BJ (cell line): Measurements from ENCODE around the gene CMTM8. TPM values are rescaled to one million over a fixed set of nuclear protein-coding genes. Genes with fewer than 3 reads are reported as not detected.

ENCODE experiments used
- CTCF ChIA-PET: fragments of 350-600 bp; formaldehyde crosslinking; extraction: SDS; loops from one replicate; lab custom pipeline; 2021; ENCODE audit warnings: antibody characterized with exemption, inconsistent platforms; lab: Yijun Ruan, JAX
- POLR2A ChIA-PET: fragments of 300-600 bp; sonication (Branson Sonifier 250); formaldehyde crosslinking; extraction: SDS; loops from one replicate; lab custom pipeline; 2021; ENCODE audit warnings: antibody characterized with exemption; lab: Charles Lee
- DNase-seq: peaks from one replicate; pipeline ENCODE4 v3.0.0-alpha.2; 2011; ENCODE audit warnings: low read depth
- H3K27me3 ChIP-seq: 2 replicates; pipeline ENCODE4 v1.6.0; 2011; ENCODE audit warnings: low read length; ENCODE audit not compliant: control insufficient read depth, insufficient read depth
- H3K36me3 ChIP-seq: 2 replicates; pipeline ENCODE4 v1.5.1; 2011; ENCODE audit warnings: low read length; ENCODE audit not compliant: control insufficient read depth, insufficient read depth
- H3K4me3 ChIP-seq: 2 replicates; pipeline ENCODE4 v1.5.1; 2011; ENCODE audit warnings: low read depth, mild to moderate bottlenecking, control low read depth, low read length
- polyA plus RNA-seq: library from polyadenylated mRNA; depleted of rRNA; stranded (reverse); fragments of >200 nt; gene quantifications from 2 replicates; pipeline ENCODE4 v1.2.3, GENCODE V29; 2011
- TF ChIP-seq, protein P1 (sequence below): IDR thresholded peaks from 2 replicates; pipeline ENCODE4 v1.5.1; 2011; ENCODE audit warnings: low read depth, mild to moderate bottlenecking, control low read depth, inconsistent platforms, low read length, moderate library complexity; ENCODE audit not compliant: insufficient read depth

The CMTM8 gene
- polyA plus RNA-seq, 1 experiment, result 0.39 TPM

DNA sequence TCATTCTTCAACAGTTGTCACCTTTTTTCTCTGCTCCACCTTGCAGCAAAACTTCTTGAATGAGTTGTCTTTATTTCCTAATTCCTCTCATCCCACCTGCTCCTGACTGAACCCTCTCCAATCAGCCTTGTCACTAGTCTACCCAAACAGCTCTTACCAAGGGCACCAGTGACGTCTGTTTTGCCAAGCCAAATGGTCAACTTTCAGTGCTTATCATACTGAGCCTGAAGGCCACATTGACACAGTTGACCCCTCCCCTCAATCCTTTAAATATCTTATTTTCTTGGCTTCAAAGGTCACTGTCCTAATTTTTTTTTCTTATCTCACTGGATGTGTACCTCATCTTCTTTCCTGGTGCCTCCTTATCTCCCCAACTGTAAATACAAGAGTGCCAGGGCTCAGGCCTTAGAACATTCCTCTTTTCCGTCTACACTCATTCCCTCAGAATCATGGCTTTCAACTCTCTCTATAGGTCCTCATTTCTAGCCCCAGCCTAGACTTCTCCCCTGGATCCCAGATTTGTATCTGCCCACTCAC is 43.2 kb downstream of the CMTM8 start:
- no peak for DNase-seq
- CTCF ChIA-PET, result no interaction called here
- TF ChIP-seq, protein P1, sequence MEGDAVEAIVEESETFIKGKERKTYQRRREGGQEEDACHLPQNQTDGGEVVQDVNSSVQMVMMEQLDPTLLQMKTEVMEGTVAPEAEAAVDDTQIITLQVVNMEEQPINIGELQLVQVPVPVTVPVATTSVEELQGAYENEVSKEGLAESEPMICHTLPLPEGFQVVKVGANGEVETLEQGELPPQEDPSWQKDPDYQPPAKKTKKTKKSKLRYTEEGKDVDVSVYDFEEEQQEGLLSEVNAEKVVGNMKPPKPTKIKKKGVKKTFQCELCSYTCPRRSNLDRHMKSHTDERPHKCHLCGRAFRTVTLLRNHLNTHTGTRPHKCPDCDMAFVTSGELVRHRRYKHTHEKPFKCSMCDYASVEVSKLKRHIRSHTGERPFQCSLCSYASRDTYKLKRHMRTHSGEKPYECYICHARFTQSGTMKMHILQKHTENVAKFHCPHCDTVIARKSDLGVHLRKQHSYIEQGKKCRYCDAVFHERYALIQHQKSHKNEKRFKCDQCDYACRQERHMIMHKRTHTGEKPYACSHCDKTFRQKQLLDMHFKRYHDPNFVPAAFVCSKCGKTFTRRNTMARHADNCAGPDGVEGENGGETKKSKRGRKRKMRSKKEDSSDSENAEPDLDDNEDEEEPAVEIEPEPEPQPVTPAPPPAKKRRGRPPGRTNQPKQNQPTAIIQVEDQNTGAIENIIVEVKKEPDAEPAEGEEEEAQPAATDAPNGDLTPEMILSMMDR, result no peak
- Histone ChIP-seq H3K27me3 (peaks cover 6% of the 10 kb centered on the region), H3K36me3 (no peaks in the 10 kb centered on the region), H3K4me3 (no peak overlapping the region)
- POLR2A ChIA-PET, result no interaction called here

DNA sequence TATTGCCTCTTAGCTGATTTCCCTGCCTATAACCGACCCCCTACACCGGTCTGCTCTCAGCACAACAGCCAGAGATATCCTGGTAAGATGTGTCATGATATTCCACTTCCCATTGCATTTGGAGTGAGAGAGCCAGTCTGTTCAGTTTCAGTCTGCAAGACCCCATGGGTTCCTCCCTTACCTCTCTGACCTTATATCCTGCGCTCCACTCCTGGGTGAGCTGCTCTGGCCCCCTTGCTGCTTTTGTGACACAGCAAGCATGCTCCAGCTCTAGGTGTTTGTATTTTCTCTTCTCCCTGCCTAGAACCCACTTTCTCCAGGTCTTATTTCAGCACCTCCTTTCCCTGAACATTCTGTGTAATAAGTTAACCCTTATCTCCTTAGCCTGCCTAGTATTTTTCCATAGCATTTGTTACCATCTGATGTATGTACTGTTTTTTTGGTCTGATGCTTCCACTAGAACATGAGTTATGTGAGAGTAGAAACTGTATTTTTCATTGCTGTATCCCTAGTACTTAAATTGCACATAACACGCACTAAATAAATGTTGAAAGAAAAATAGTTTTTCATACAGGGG is 44.2 kb downstream of the CMTM8 start:
- peaks cover 6% of the 10 kb centered on the region for H3K27me3 ChIP-seq
- TF ChIP-seq, protein P1, result no peak
- ChIA-PET POLR2A (no interaction called here), CTCF (interaction anchor here (1.2 kb wide), 1 partner anchor 116 kb away, joined by 3 read pairs; no protein-coding TSS in a partner anchor)
- H3K36me3 ChIP-seq, result no peaks in the 10 kb centered on the region
- no peak overlapping the region for H3K4me3 ChIP-seq
- DNase-seq, result no peak

DNA sequence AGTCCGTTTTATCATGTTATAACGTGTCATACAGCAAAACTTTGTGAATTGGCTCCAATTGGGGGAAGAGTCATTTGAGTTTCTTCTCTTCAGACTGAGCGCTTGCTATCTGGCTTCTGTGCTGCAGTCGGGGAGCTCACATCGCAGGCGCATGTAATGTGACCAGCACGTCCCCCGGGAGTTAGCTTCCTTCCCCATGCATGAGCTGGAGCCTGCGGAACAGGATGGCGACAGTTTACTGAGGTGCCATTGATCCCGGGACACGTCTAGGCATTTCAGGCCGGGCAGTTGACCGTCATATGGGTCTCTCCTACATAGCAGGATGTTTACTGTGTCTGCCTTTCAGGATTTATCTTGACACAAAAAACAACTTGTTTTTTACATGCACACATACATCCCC is 44.8 kb downstream of the CMTM8 start:
- Histone ChIP-seq H3K4me3 (no peak overlapping the region), H3K27me3 (peaks cover 4% of the 10 kb centered on the region; the same call in 1 of the 2 replicates), H3K36me3 (no peaks in the 10 kb centered on the region)
- ChIA-PET POLR2A (no interaction called here), CTCF (no interaction called here)
- TF ChIP-seq, protein P1, result no peak
- DNase-seq, result no peak

DNA sequence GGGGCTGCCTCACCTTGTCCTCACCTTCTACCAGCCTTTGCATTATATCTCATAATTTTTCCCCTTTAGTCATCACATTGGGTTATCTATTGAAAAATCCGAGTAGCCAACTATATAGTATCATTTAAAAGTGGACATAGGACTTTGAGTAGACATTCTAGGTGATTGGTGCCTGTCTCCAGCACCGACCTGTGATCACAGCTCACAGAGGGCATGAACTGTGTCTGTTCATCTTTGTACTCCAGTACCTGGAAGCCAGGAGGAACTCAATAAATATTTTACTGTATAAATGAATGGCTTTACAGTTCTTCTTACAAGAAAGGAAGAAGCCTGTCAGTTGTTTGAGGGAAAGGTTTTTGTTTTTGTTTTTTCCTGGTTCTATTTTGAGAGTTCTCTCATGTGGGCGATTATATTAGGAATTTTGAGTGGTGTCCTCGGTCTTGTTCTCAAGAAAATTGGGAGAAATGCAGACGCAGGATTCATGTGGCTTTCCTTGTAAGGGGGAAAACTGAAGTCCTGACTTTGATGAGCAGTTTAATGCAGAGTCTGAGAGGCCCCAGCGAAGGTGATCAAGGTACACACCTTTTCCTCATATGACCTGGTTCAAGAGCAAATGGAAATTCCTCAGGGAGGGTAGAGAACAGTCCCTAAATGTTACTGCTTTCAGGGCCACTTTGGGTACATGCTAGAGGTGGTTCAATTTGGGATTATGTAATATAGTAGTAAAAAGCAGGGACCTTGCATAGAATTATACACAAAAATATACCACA is 46.1 kb downstream of the CMTM8 start:
- CTCF ChIA-PET, result no interaction called here
- DNase-seq, result no peak
- POLR2A ChIA-PET, result no interaction called here
- H3K27me3 ChIP-seq, result peaks cover 4% of the 10 kb centered on the region; the same call in 1 of the 2 replicates
- no peaks in the 10 kb centered on the region for H3K36me3 ChIP-seq
- H3K4me3 ChIP-seq, result no peak overlapping the region
- TF ChIP-seq, protein P1, result no peak

DNA sequence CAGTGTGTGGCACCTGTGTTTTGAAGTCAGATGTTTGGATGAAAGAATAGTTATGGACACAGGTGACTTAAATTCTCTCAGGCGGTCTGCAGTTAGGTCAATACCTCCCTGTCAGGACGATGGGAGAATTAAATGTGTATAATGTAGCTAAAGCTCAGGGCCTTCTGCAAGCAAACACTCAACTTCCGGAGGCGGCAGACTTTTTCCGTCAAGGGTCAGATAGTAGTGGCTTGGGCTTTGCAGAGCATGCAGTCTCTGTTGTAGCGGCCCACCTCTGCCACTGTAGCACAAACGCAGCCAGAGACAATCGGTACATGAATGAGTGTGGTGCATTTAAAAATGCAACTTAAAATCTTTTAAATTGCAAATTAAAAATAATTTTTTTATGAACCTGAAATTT is 47.4 kb downstream of the CMTM8 start:
- Histone ChIP-seq H3K4me3 (no peak overlapping the region), H3K27me3 (peaks cover 4% of the 10 kb centered on the region; the same call in 1 of the 2 replicates), H3K36me3 (no peaks in the 10 kb centered on the region)
- no peak for DNase-seq
- TF ChIP-seq, protein P1, result no peak
- CTCF ChIA-PET, result interaction anchor here (1.1 to 4.1 kb wide), 2 partner anchors 9 to 11 kb away, joined by 3 to 16 read pairs; no protein-coding TSS in a partner anchor
- POLR2A ChIA-PET, result no interaction called here
